Liver (tissue), 9 donors: ENCODE measurements around the gene PPFIA1. TPM values are rescaled to one million over a fixed set of nuclear protein-coding genes. Genes with fewer than 3 reads are reported as not detected.
"Not testable (repeated sequence)": the region's sequence is repeated elsewhere in the genome, so short reads cannot be mapped to it uniquely, and the experiment has no call there.

Experiments used
- DNase-seq: peaks from one replicate; pipeline ENCODE4 v3.0.0-alpha.2; 2017; ENCODE audit warnings: low spot score
- H3K27ac ChIP-seq, 2 donors: one replicate each; pipeline ENCODE4 v1.7.0; 2013; ENCODE audit warnings: inconsistent platforms in 2 of 2, low read length in 2 of 2, control low read depth in 1 of 2, low read depth in 1 of 2, mild to moderate bottlenecking in 1 of 2
- H3K27me3 ChIP-seq, 4 donors: one replicate each; pipeline versions ENCODE4 v1.6.1 to v1.7.0; 2013; ENCODE audit warnings: low read length in 3 of 4, inconsistent platforms in 1 of 4, mild to moderate bottlenecking in 1 of 4, moderate library complexity in 1 of 4; ENCODE audit not compliant: control insufficient read depth in 4 of 4, insufficient read depth in 4 of 4
- H3K36me3 ChIP-seq, 4 donors: one replicate each; pipeline versions ENCODE4 v1.6.1 to v1.7.0; 2013; ENCODE audit warnings: low read length in 3 of 4, mild to moderate bottlenecking in 3 of 4, low read depth in 1 of 4, moderate library complexity in 1 of 4; ENCODE audit not compliant: control insufficient read depth in 4 of 4, insufficient read depth in 3 of 4
- H3K4me1 ChIP-seq, 4 donors: one replicate each; pipeline versions ENCODE4 v1.6.1 to v1.7.0; 2013; ENCODE audit warnings: low read length in 3 of 4, mild to moderate bottlenecking in 3 of 4, moderate library complexity in 1 of 4; ENCODE audit not compliant: control insufficient read depth in 4 of 4, insufficient read depth in 4 of 4
- H3K4me3 ChIP-seq, 3 donors: one replicate each; pipeline versions ENCODE4 v1.6.1 to v1.7.0; 2013; ENCODE audit warnings: low read length in 3 of 3, control low read depth in 1 of 3, low read depth in 1 of 3, mild to moderate bottlenecking in 1 of 3
- H3K9ac ChIP-seq, 2 donors: one replicate each; pipeline ENCODE4 v1.7.0; 2013; ENCODE audit warnings: low read length in 2 of 2, mild to moderate bottlenecking in 2 of 2, moderate library complexity in 2 of 2, control low read depth in 1 of 2, low read depth in 1 of 2
- H3K9me3 ChIP-seq, 4 donors: one replicate each; pipeline versions ENCODE4 v1.6.1 to v1.7.0; 2013; ENCODE audit warnings: low read length in 3 of 4; ENCODE audit not compliant: control insufficient read depth in 4 of 4
- EGR1 ChIP-seq, 2 donors: IDR thresholded peaks; 2 replicates each; pipeline ENCODE4 v1.6.1; 2016 to 2018; ENCODE audit warnings: antibody characterized with exemption in 2 of 2, low read depth in 2 of 2
- FOXA1 ChIP-seq: IDR thresholded peaks from 2 replicates; pipeline ENCODE4 v1.6.1; 2016; ENCODE audit warnings: antibody characterized with exemption
- FOXA2 ChIP-seq: IDR thresholded peaks from 2 replicates; pipeline ENCODE4 v1.6.1; 2016; ENCODE audit warnings: antibody characterized with exemption
- GABPA ChIP-seq, 2 donors: IDR thresholded peaks in 1 of 2; conservative IDR thresholded peaks in 1 of 2; 2 replicates each; pipeline ENCODE4 v1.6.1; 2016; ENCODE audit warnings: antibody characterized with exemption in 2 of 2, mild to moderate bottlenecking in 1 of 2, moderate library complexity in 1 of 2
- HNF4A ChIP-seq, 2 donors: conservative IDR thresholded peaks; 2 replicates each; pipeline ENCODE4 v1.6.1; 2016; ENCODE audit warnings: antibody characterized with exemption in 2 of 2, mild to moderate bottlenecking in 2 of 2
- HNF4G ChIP-seq: IDR thresholded peaks from 2 replicates; pipeline ENCODE4 v1.6.1; 2016; ENCODE audit warnings: antibody characterized with exemption
- JUND ChIP-seq, 2 donors: IDR thresholded peaks; 2 replicates each; pipeline ENCODE4 v1.6.1; 2016; ENCODE audit warnings: antibody characterized with exemption in 2 of 2
- NR2F2 ChIP-seq: IDR thresholded peaks from 2 replicates; pipeline ENCODE4 v1.6.1; 2016; ENCODE audit warnings: antibody characterized with exemption
- RAD21 ChIP-seq, 2 donors: IDR thresholded peaks; 2 replicates each; pipeline ENCODE4 v1.6.1; 2016; ENCODE audit warnings: antibody characterized with exemption in 2 of 2, mild to moderate bottlenecking in 2 of 2
- RXRA ChIP-seq, 2 donors: IDR thresholded peaks; 2 replicates each; pipeline ENCODE4 v1.6.1; 2017 to 2018; ENCODE audit warnings: antibody characterized with exemption in 2 of 2, mild to moderate bottlenecking in 1 of 2
- SP1 ChIP-seq: IDR thresholded peaks from 2 replicates; pipeline ENCODE4 v1.6.1; 2018; ENCODE audit warnings: antibody characterized with exemption, mild to moderate bottlenecking
- YY1 ChIP-seq: IDR thresholded peaks from 2 replicates; pipeline ENCODE4 v1.6.1; 2016; ENCODE audit warnings: antibody characterized with exemption, mild to moderate bottlenecking
- WGBS: extraction: QIAGEN DNeasy Blood & Tissue Kit; methylation state at CpG from one replicate; pipeline ENCODE4 v1.1.7; 2013; 5-methylcytosine and 5-hydroxymethylcytosine counted together
- polyA plus RNA-seq, 2 donors: library from polyadenylated mRNA; stranded (reverse) in 1 of 2; unstranded in 1 of 2; fragments of 200-250 nt in 1 of 2; fragments of >200 nt in 1 of 2; fragmentation: Nextera tagmentation in 1 of 2; extraction: Ambion mirVana in 1 of 2; gene quantifications; one replicate each; pipeline versions ENCODE4 v1.2.1 to v1.2.3, GENCODE V29; 2013 to 2015
- total RNA-seq, 2 donors: library from RNA; depleted of rRNA; stranded (reverse); fragments of >200 nt; gene quantifications; one replicate each; pipeline ENCODE4 v1.2.3, GENCODE V29; 2014
- TF ChIP-seq, protein P1 (sequence below): IDR thresholded peaks from 2 replicates; pipeline ENCODE4 v1.6.1; 2016; ENCODE audit warnings: antibody characterized with exemption
- TF ChIP-seq, protein P2 (sequence below): IDR thresholded peaks from 2 replicates; pipeline ENCODE4 v1.6.1; 2016; ENCODE audit warnings: antibody characterized with exemption
- TF ChIP-seq, protein P3 (sequence below): IDR thresholded peaks from 2 replicates; pipeline ENCODE4 v1.6.1; 2016; ENCODE audit warnings: antibody characterized with exemption, mild to moderate bottlenecking
- TF ChIP-seq, protein P4 (sequence below): fragments of 150-350 bp; IDR thresholded peaks from 2 replicates; pipeline ENCODE4 v1.5.1; 2017; ENCODE audit warnings: improper control_type of control experiment, low read depth, low read length; ENCODE audit not compliant: missing input control
- donor health status: healthy.
- donor health status: healthy.
- donor health status: healthy.
- donor health status: healthy.
- donor health status: healthy.

Gene PPFIA1
- total and polyA plus RNA-seq, 4 donors: 9.9 to 39.6 (median 14.5) TPM

DNA sequence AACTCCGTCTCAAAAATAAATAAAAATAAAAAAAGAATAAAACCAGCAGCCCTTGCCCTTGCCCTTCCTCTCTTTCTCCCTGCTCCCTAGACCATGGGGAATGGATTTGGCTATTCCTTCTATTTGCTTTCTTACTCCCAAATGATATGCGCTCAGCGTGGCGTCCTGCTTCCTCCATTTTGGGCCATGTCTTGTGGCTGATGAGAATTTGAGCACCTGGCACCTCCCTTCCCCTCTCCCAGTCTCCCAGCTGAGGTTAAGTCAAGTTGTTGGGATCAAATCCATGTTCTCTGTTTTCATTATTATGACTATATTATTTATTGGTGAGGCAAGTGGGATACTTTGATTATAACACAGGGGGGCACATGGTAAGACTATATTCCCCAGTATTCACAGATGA, 117.1 kb downstream of the PPFIA1 start:
- DNase-seq: no peak
- no peaks in the 10 kb centered on the region for H3K27me3 ChIP-seq
- WGBS: 98% methylated on average over 4 of the region's 4 CpGs
- no peak overlapping the region for H3K27ac ChIP-seq
- H3K4me3 ChIP-seq: no peak overlapping the region
- no peaks in the 10 kb centered on the region for H3K4me1 ChIP-seq
- no peak overlapping the region for H3K9ac ChIP-seq
- TF ChIP-seq, protein P1, sequence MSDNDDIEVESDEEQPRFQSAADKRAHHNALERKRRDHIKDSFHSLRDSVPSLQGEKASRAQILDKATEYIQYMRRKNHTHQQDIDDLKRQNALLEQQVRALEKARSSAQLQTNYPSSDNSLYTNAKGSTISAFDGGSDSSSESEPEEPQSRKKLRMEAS: no peak
- TF ChIP-seq, protein P2, sequence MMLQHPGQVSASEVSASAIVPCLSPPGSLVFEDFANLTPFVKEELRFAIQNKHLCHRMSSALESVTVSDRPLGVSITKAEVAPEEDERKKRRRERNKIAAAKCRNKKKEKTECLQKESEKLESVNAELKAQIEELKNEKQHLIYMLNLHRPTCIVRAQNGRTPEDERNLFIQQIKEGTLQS: no peak
- TF ChIP-seq, protein P3, sequence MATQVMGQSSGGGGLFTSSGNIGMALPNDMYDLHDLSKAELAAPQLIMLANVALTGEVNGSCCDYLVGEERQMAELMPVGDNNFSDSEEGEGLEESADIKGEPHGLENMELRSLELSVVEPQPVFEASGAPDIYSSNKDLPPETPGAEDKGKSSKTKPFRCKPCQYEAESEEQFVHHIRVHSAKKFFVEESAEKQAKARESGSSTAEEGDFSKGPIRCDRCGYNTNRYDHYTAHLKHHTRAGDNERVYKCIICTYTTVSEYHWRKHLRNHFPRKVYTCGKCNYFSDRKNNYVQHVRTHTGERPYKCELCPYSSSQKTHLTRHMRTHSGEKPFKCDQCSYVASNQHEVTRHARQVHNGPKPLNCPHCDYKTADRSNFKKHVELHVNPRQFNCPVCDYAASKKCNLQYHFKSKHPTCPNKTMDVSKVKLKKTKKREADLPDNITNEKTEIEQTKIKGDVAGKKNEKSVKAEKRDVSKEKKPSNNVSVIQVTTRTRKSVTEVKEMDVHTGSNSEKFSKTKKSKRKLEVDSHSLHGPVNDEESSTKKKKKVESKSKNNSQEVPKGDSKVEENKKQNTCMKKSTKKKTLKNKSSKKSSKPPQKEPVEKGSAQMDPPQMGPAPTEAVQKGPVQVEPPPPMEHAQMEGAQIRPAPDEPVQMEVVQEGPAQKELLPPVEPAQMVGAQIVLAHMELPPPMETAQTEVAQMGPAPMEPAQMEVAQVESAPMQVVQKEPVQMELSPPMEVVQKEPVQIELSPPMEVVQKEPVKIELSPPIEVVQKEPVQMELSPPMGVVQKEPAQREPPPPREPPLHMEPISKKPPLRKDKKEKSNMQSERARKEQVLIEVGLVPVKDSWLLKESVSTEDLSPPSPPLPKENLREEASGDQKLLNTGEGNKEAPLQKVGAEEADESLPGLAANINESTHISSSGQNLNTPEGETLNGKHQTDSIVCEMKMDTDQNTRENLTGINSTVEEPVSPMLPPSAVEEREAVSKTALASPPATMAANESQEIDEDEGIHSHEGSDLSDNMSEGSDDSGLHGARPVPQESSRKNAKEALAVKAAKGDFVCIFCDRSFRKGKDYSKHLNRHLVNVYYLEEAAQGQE: no peak
- no peak for TF ChIP-seq HNF4A (conservative IDR thresholded peaks at IDR 0.05)
- TF ChIP-seq NR2F2: no peak
- TF ChIP-seq EGR1 (IDR thresholded peaks at IDR 0.05; ENCODE audit: low read depth in 2 of 2): no peak
- no peaks in the 10 kb centered on the region for H3K9me3 ChIP-seq
- H3K36me3 ChIP-seq: peaks cover 4 to 21% (median 12%) of the 10 kb centered on the region in 4 donors

DNA sequence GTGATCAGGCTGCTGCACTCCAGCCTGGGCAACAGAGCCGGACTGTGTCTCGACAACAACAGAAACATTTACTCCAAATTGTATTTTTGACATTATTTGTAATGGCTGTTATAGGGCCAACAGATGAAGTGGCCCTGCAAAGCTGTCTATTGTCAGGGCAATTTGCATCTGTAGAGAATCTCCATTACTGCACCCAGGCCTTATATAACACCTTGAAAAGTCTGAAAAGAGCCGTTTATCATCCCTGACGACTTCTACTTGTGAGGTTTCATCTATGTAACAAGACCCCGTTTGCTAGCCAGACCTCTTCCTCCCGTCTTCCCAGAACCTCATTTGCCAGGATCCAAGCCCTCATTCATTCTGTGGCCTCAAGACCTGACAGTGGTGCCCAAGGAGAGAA, 118.7 kb downstream of the PPFIA1 start:
- no peak for TF ChIP-seq JUND (IDR thresholded peaks at IDR 0.05)
- TF ChIP-seq RXRA (IDR thresholded peaks at IDR 0.05): no peak
- no peak for TF ChIP-seq GABPA (IDR thresholded peaks at IDR 0.05 in 1 of 2, conservative IDR thresholded peaks at IDR 0.05 in 1 of 2)
- no peak for TF ChIP-seq EGR1 (IDR thresholded peaks at IDR 0.05; ENCODE audit: low read depth in 2 of 2)
- no peak for TF ChIP-seq HNF4A (conservative IDR thresholded peaks at IDR 0.05)
- TF ChIP-seq, protein P2: no peak
- no peak for TF ChIP-seq FOXA2
- TF ChIP-seq RAD21 (IDR thresholded peaks at IDR 0.05): no peak
- TF ChIP-seq YY1: no peak
- TF ChIP-seq, protein P3: no peak
- TF ChIP-seq, protein P4, sequence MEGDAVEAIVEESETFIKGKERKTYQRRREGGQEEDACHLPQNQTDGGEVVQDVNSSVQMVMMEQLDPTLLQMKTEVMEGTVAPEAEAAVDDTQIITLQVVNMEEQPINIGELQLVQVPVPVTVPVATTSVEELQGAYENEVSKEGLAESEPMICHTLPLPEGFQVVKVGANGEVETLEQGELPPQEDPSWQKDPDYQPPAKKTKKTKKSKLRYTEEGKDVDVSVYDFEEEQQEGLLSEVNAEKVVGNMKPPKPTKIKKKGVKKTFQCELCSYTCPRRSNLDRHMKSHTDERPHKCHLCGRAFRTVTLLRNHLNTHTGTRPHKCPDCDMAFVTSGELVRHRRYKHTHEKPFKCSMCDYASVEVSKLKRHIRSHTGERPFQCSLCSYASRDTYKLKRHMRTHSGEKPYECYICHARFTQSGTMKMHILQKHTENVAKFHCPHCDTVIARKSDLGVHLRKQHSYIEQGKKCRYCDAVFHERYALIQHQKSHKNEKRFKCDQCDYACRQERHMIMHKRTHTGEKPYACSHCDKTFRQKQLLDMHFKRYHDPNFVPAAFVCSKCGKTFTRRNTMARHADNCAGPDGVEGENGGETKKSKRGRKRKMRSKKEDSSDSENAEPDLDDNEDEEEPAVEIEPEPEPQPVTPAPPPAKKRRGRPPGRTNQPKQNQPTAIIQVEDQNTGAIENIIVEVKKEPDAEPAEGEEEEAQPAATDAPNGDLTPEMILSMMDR: no peak
- TF ChIP-seq, protein P1: no peak
- no peak for TF ChIP-seq HNF4G
- TF ChIP-seq SP1: no peak
- TF ChIP-seq NR2F2: no peak
- no peak for TF ChIP-seq FOXA1
- H3K4me1 ChIP-seq: no peaks in the 10 kb centered on the region
- H3K27me3 ChIP-seq: no peaks in the 10 kb centered on the region
- no peak overlapping the region for H3K4me3 ChIP-seq
- DNase-seq: no peak
- 77% methylated on average over 6 of the region's 6 CpGs for WGBS
- H3K36me3 ChIP-seq: peaks cover 2 to 10% (median 5%) of the 10 kb centered on the region in 4 donors
- no peak overlapping the region for H3K27ac ChIP-seq
- no peak overlapping the region for H3K9ac ChIP-seq
- H3K9me3 ChIP-seq: no peaks in the 10 kb centered on the region

DNA sequence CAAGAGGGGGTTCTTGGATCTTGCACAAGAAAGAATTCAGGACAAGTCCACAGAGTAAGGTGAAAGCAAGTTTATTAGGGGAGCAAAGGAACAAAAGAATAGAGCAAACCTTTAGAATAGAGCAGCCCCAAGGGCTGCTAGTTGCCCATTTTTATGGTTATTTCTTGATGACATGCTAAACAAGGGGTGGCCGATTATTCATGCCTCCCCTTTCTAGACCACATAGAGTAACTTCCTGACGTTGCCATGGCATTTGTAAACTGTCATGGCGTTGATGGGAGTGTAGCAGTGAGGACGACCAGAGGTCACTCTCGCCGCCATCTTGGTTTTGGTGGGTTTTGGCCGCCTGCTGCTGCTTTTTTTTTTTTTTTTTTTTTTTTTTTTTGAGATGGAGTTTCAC, 120.4 kb downstream of the PPFIA1 start:
- not testable (repeated sequence) for H3K27ac ChIP-seq, H3K9ac ChIP-seq, H3K27me3 ChIP-seq, H3K4me1 ChIP-seq, H3K9me3 ChIP-seq, DNase-seq, H3K36me3 ChIP-seq, H3K4me3 ChIP-seq
- WGBS: 95% methylated on average over 7 of the region's 7 CpGs
